A549 (cell line): ENCODE measurements around the gene NEK4. TPM values are rescaled to one million over a fixed set of nuclear protein-coding genes. Genes with fewer than 3 reads are reported as not detected.

Source experiments
- ATAC-seq, 2 experiments: fragments of 200-7000 bp in 1 of 2; fragments of >200 bp in 1 of 2; cut with Nextera tagmentation in 1 of 2; cut with Tn5 transposase in 1 of 2; 3 replicates each; pipeline versions ENCODE4 v1.8.0 to v1.9.1; 2018 to 2020; ENCODE audit warnings: mild to moderate bottlenecking in 1 of 2, moderate library complexity in 1 of 2
- CTCF ChIA-PET: fragments of 300-600 bp; sonication (Branson Sonifier 250); formaldehyde crosslinking; extraction: SDS; loops from one replicate; lab custom pipeline; 2021; ENCODE audit warnings: antibody characterized with exemption, inconsistent platforms; lab: Yijun Ruan, JAX
- POLR2A ChIA-PET: fragments of 350-600 bp; formaldehyde crosslinking; extraction: SDS; loops from one replicate; lab custom pipeline; 2021; ENCODE audit warnings: antibody characterized with exemption, inconsistent platforms; lab: Yijun Ruan, JAX
- DNase-seq, 2 experiments: peaks; one replicate each; pipeline versions ENCODE4 v3.0.0 to v3.0.0-alpha.2; 2011 to 2016; ENCODE audit warnings: low read depth in 1 of 2, low spot score in 1 of 2
- FAIRE-seq: peaks from 2 replicates; lab custom pipeline; 2011; peaks lifted over from hg19 to GRCh38; lab: Jason Lieb, UNC
- H3K27ac ChIP-seq, 2 experiments: fragments of >200 bp; sonication (Bioruptor Twin); formaldehyde crosslinking; 3 replicates each; pipeline ENCODE4 v1.5.1; 2016 to 2017
- H3K4me1 ChIP-seq: fragments of >200 bp; sonication (Bioruptor Twin); formaldehyde crosslinking; 3 replicates; pipeline ENCODE4 v1.6.1; 2016
- H3K4me2 ChIP-seq: fragments of >200 bp; sonication (Bioruptor Twin); formaldehyde crosslinking; 3 replicates; pipeline ENCODE4 v1.6.1; 2016
- H3K4me3 ChIP-seq: fragments of >200 bp; sonication (Bioruptor Twin); formaldehyde crosslinking; 3 replicates; pipeline ENCODE4 v1.5.1; 2016
- H3K9me3 ChIP-seq: fragments of >200 bp; sonication (Bioruptor Twin); formaldehyde crosslinking; 3 replicates; pipeline ENCODE4 v1.6.1; 2016
- BHLHE40 ChIP-seq: IDR thresholded peaks from 2 replicates; pipeline ENCODE4 v1.6.1; 2012; ENCODE audit warnings: low read depth, low read length, inconsistent platforms
- CBX2 ChIP-seq: fragments of 200-600 bp; sonication (generic); IDR thresholded peaks from 2 replicates; pipeline ENCODE4 v1.6.1; 2016; ENCODE audit warnings: low read depth, mild to moderate bottlenecking, borderline replicate concordance
- CBX8 ChIP-seq: fragments of 200-600 bp; sonication (generic); IDR thresholded peaks from 2 replicates; pipeline ENCODE4 v1.6.1; 2016
- CHD4 ChIP-seq: fragments of 200-600 bp; sonication (generic); IDR thresholded peaks from 2 replicates; pipeline ENCODE4 v1.6.1; 2016; ENCODE audit warnings: antibody characterized with exemption, mild to moderate bottlenecking, borderline replicate concordance
- CTCF ChIP-seq: fragments of >200 bp; sonication (Bioruptor Twin); formaldehyde crosslinking; IDR thresholded peaks from 3 replicates; pipeline ENCODE4 v1.5.1; 2016
- EP300 ChIP-seq, 2 experiments: fragments of >200 bp; sonication (Bioruptor Twin); formaldehyde crosslinking; IDR thresholded peaks; 2 replicates in 1 of 2; 3 replicates in 1 of 2; pipeline ENCODE4 v1.6.1; 2016 to 2017
- ESRRA ChIP-seq: fragments of 150-350 bp; IDR thresholded peaks from 2 replicates; pipeline ENCODE4 v1.6.1; 2014; ENCODE audit warnings: mild to moderate bottlenecking, low read length, borderline replicate concordance
- KDM1A ChIP-seq: fragments of 200-600 bp; sonication (generic); IDR thresholded peaks from 2 replicates; pipeline ENCODE4 v1.6.1; 2016; ENCODE audit warnings: low read depth, mild to moderate bottlenecking
- MYC ChIP-seq: IDR thresholded peaks from 2 replicates; pipeline ENCODE4 v1.6.1; 2012; ENCODE audit warnings: mild to moderate bottlenecking, inconsistent platforms, low read length, improper control_type of control experiment, borderline replicate concordance
- NFE2L2 ChIP-seq: fragments of 150-350 bp; conservative IDR thresholded peaks from 2 replicates; pipeline ENCODE4 v1.6.1; 2014; ENCODE audit warnings: low read length
- NPAS2 ChIP-seq: fragments of 250-450 bp; sonication (Bioruptor Pico); IDR thresholded peaks from 2 replicates; pipeline ENCODE4 v1.8.0; 2022; ENCODE audit warnings: mild to moderate bottlenecking, moderate library complexity, borderline replicate concordance
- NR3C1 ChIP-seq: fragments of >200 bp; sonication (Bioruptor Twin); formaldehyde crosslinking; IDR thresholded peaks from 3 replicates; pipeline ENCODE4 v1.6.1; 2017
- PHF8 ChIP-seq: fragments of 200-600 bp; sonication (generic); IDR thresholded peaks from 2 replicates; pipeline ENCODE4 v1.6.1; 2016; ENCODE audit warnings: low read depth, mild to moderate bottlenecking, antibody characterized with exemption, moderate library complexity, borderline replicate concordance
- POLR2A ChIP-seq: IDR thresholded peaks from 2 replicates; pipeline ENCODE4 v1.6.1; 2012; ENCODE audit warnings: mild to moderate bottlenecking, low read length
- RCOR1 ChIP-seq: fragments of 150-350 bp; IDR thresholded peaks from 2 replicates; pipeline ENCODE4 v1.6.1; 2014; ENCODE audit warnings: antibody characterized with exemption, low read length, low read depth
- SMC3 ChIP-seq: fragments of >200 bp; sonication (Bioruptor Twin); formaldehyde crosslinking; IDR thresholded peaks from 3 replicates; pipeline ENCODE4 v1.6.1; 2018; ENCODE audit warnings: inconsistent platforms
- SREBF2 ChIP-seq: fragments of 450-650 bp; IDR thresholded peaks from 2 replicates; pipeline ENCODE4 v1.6.1; 2014; ENCODE audit warnings: mild to moderate bottlenecking, moderate library complexity
- TFCP2L1 ChIP-seq: fragments of 250-450 bp; sonication (Bioruptor Pico); IDR thresholded peaks from 2 replicates; pipeline ENCODE4 v1.5.0; 2021; ENCODE audit warnings: mild to moderate bottlenecking
- WGBS: methylation state at CpG from one replicate; pipeline ENCODE4 v1.1.6; 2017; ENCODE audit errors: missing lambda C conversion rate; 5-methylcytosine and 5-hydroxymethylcytosine counted together
- polyA plus RNA-seq, 4 experiments: library from polyadenylated mRNA; depleted of rRNA in 3 of 4; stranded (reverse); fragments of >200 nt; fragmentation: RNase III in 1 of 4; extraction: RNeasy Plus Mini Kit Qiagen cat#74134 plus additional on column Dnase treatment in 1 of 4; gene quantifications; 2 replicates in 3 of 4; 3 replicates in 1 of 4; pipeline ENCODE4 v1.2.3, GENCODE V29; 2011 to 2017
- TF ChIP-seq, protein P1 (sequence below): fragments of 250-450 bp; sonication (Bioruptor Pico); IDR thresholded peaks from 2 replicates; pipeline ENCODE4 v1.5.0; 2020; ENCODE audit warnings: low read depth, mild to moderate bottlenecking, moderate library complexity
- TF ChIP-seq, protein P2 (sequence below): fragments of 450-650 bp; IDR thresholded peaks from 2 replicates; pipeline ENCODE4 v1.6.1; 2014; ENCODE audit warnings: antibody characterized with exemption
- TF ChIP-seq, protein P3 (sequence below): fragments of 200-600 bp; sonication (generic); IDR thresholded peaks from 2 replicates; pipeline ENCODE4 v1.6.1; 2016; ENCODE audit warnings: antibody characterized with exemption, mild to moderate bottlenecking, moderate library complexity
- TF ChIP-seq, protein P4 (sequence below): fragments of 150-350 bp; IDR thresholded peaks from 2 replicates; pipeline ENCODE4 v1.6.1; 2014; ENCODE audit warnings: low read depth, mild to moderate bottlenecking, low read length

NEK4 gene
- polyA plus RNA-seq, 2 of the 4 experiments (the other 2 are of a cell fraction), result 12.1 to 19.4 TPM

- TF ChIP-seq KDM1A, result no peak
- TF ChIP-seq, protein P1, sequence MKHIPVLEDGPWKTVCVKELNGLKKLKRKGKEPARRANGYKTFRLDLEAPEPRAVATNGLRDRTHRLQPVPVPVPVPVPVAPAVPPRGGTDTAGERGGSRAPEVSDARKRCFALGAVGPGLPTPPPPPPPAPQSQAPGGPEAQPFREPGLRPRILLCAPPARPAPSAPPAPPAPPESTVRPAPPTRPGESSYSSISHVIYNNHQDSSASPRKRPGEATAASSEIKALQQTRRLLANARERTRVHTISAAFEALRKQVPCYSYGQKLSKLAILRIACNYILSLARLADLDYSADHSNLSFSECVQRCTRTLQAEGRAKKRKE (CRISPR knock-in tag), result no peak
- TF ChIP-seq, all 56 proteins: peak for 0
- H3K4me1 ChIP-seq, result no peaks in the 10 kb centered on the region
- no peaks in the 10 kb centered on the region for H3K9me3 ChIP-seq
- 84% methylated on average over 4 of the region's 6 CpGs for WGBS
- no peak overlapping the region for H3K4me2 ChIP-seq
- no peak for ATAC-seq
- FAIRE-seq, result no peak
- ChIA-PET POLR2A (no interaction called here), CTCF (interaction anchor here (0.6 to 3.5 kb wide), 3 partner anchors 23 to 72 kb away, joined by 3 to 11 read pairs (median 4); partner anchors contain the start of gene ITIH3)
- no peak for DNase-seq
- H3K4me3 ChIP-seq, result no peak overlapping the region
- H3K27ac ChIP-seq, result no peak overlapping the region
These were observed 45.5 kb upstream of the NEK4 start for GRCh38 chr3:52816199-52816598.

- Histone ChIP-seq H3K4me3 (no peak overlapping the region), H3K4me2 (no peak overlapping the region), H3K9me3 (no peaks in the 10 kb centered on the region), H3K4me1 (no peaks in the 10 kb centered on the region), H3K27ac (no peak overlapping the region)
- FAIRE-seq (no peak), ATAC-seq (no peak), DNase-seq (no peak)
- ChIA-PET CTCF (no interaction called here), POLR2A (no interaction called here)
- WGBS, result 78% methylated on average over 3 of the region's 8 CpGs
- TF ChIP-seq SMC3 (no peak), ESRRA (no peak), CBX8 (no peak), POLR2A (no peak), MYC (no peak), RCOR1 (no peak), NFE2L2 (no peak)
- TF ChIP-seq, protein P2, sequence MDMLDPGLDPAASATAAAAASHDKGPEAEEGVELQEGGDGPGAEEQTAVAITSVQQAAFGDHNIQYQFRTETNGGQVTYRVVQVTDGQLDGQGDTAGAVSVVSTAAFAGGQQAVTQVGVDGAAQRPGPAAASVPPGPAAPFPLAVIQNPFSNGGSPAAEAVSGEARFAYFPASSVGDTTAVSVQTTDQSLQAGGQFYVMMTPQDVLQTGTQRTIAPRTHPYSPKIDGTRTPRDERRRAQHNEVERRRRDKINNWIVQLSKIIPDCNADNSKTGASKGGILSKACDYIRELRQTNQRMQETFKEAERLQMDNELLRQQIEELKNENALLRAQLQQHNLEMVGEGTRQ, result no peak
These were observed 43.1 kb upstream of the NEK4 start for GRCh38 chr3:52813810-52814209.

DNA sequence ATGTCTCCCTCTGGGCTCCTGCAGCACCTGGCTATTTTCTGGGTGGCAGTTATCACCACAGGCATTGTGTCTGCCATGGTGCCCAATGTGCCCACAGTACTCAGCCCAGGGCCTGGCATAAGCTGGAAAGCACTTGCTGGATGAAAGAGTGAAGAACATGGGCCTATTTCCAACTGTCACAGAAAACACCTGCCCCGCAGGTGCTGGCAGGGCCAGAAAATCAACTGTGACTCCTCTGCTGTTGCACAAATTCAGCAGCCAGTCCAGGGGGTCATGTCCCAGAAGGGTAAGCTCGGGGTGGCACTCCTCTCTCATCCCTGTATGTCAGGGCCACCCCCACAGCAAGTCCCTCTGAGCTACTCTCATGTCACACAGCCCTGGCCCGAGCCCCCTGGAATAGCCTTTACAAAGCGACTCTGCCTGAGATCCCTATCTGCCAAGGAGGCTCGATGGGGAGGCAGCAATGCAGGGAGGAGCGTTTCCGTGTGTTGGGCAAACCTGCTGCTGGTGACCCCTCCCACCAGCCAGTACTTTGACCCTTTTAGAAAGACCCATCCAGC lies 40.8 kb upstream of the NEK4 start:
- ChIA-PET POLR2A (no interaction called here), CTCF (interaction anchor here (2.3 kb wide), 1 partner anchor 9 kb away, joined by 6 read pairs; no protein-coding TSS in a partner anchor)
- Histone ChIP-seq H3K4me1 (no peaks in the 10 kb centered on the region), H3K4me3 (no peak overlapping the region), H3K27ac (no peak overlapping the region), H3K4me2 (no peak overlapping the region), H3K9me3 (no peaks in the 10 kb centered on the region)
- FAIRE-seq, result no peak
- WGBS, result 48% methylated on average over 5 of the region's 7 CpGs
- DNase-seq, result no peak
- ATAC-seq, result no peak
- TF ChIP-seq CBX2 (no peak), BHLHE40 (no peak)
- TF ChIP-seq, protein P3, sequence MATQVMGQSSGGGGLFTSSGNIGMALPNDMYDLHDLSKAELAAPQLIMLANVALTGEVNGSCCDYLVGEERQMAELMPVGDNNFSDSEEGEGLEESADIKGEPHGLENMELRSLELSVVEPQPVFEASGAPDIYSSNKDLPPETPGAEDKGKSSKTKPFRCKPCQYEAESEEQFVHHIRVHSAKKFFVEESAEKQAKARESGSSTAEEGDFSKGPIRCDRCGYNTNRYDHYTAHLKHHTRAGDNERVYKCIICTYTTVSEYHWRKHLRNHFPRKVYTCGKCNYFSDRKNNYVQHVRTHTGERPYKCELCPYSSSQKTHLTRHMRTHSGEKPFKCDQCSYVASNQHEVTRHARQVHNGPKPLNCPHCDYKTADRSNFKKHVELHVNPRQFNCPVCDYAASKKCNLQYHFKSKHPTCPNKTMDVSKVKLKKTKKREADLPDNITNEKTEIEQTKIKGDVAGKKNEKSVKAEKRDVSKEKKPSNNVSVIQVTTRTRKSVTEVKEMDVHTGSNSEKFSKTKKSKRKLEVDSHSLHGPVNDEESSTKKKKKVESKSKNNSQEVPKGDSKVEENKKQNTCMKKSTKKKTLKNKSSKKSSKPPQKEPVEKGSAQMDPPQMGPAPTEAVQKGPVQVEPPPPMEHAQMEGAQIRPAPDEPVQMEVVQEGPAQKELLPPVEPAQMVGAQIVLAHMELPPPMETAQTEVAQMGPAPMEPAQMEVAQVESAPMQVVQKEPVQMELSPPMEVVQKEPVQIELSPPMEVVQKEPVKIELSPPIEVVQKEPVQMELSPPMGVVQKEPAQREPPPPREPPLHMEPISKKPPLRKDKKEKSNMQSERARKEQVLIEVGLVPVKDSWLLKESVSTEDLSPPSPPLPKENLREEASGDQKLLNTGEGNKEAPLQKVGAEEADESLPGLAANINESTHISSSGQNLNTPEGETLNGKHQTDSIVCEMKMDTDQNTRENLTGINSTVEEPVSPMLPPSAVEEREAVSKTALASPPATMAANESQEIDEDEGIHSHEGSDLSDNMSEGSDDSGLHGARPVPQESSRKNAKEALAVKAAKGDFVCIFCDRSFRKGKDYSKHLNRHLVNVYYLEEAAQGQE, result no peak

DNA sequence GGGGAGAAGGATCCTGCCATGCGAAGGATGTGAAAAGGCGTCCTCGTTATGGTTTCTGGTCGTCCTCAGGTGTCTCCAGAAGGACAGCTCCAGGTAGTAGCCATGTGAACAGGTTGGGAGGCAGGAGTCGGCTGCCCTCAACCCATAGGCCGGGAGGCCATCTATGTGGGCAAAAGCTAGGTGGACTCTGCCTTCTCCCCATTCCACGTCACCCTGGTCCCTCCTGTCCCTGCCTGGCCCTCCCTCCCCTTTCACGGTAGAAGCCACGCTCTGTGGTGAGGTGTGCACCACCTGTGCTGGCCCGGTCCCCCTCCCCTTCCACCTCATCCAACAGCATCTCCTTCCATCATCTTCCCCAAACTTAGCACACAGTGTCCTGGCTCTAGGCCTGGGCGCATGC lies 40.2 kb upstream of the NEK4 start:
- Histone ChIP-seq H3K27ac (no peak overlapping the region), H3K4me1 (no peaks in the 10 kb centered on the region), H3K4me2 (no peak overlapping the region), H3K9me3 (no peaks in the 10 kb centered on the region), H3K4me3 (no peak overlapping the region)
- WGBS, result 73% methylated on average over 9 of the region's 11 CpGs
- ChIA-PET POLR2A (no interaction called here), CTCF (interaction anchor here (0.6 to 2.3 kb wide), 2 partner anchors 10 to 123 kb away, joined by 3 to 6 read pairs; no protein-coding TSS in a partner anchor)
- FAIRE-seq (no peak), DNase-seq (no peak), ATAC-seq (no peak)
- TF ChIP-seq, protein P1 (CRISPR knock-in tag), result no peak
- no peak for TF ChIP-seq EP300 (IDR thresholded peaks at IDR 0.05)
- no peak for TF ChIP-seq TFCP2L1 (CRISPR knock-in tag)
- TF ChIP-seq, protein P4, sequence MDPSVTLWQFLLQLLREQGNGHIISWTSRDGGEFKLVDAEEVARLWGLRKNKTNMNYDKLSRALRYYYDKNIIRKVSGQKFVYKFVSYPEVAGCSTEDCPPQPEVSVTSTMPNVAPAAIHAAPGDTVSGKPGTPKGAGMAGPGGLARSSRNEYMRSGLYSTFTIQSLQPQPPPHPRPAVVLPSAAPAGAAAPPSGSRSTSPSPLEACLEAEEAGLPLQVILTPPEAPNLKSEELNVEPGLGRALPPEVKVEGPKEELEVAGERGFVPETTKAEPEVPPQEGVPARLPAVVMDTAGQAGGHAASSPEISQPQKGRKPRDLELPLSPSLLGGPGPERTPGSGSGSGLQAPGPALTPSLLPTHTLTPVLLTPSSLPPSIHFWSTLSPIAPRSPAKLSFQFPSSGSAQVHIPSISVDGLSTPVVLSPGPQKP, result no peak
- no peak for TF ChIP-seq NPAS2
- TF ChIP-seq PHF8, result no peak
- TF ChIP-seq NR3C1, result no peak
- no peak for TF ChIP-seq MYC
- TF ChIP-seq SREBF2, result no peak
- TF ChIP-seq CHD4, result no peak
- TF ChIP-seq CTCF, result no peak
